ENCODE results near the gene HMX1.

- TF ChIP-seq, protein P1, sequence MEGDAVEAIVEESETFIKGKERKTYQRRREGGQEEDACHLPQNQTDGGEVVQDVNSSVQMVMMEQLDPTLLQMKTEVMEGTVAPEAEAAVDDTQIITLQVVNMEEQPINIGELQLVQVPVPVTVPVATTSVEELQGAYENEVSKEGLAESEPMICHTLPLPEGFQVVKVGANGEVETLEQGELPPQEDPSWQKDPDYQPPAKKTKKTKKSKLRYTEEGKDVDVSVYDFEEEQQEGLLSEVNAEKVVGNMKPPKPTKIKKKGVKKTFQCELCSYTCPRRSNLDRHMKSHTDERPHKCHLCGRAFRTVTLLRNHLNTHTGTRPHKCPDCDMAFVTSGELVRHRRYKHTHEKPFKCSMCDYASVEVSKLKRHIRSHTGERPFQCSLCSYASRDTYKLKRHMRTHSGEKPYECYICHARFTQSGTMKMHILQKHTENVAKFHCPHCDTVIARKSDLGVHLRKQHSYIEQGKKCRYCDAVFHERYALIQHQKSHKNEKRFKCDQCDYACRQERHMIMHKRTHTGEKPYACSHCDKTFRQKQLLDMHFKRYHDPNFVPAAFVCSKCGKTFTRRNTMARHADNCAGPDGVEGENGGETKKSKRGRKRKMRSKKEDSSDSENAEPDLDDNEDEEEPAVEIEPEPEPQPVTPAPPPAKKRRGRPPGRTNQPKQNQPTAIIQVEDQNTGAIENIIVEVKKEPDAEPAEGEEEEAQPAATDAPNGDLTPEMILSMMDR (IDR thresholded peaks at IDR 0.05): no peak
- no peak for TF ChIP-seq ZFX (IDR thresholded peaks at IDR 0.05; ENCODE audit: borderline replicate concordance)
These were observed 3.4 kb upstream of the HMX1 start for GRCh38 chr4:8874896-8875680.

All from 22Rv1 (cell line).